Measurements from ENCODE around the gene MS4A6A.
"Not testable (repeated sequence)": the region's sequence is repeated elsewhere in the genome, so short reads cannot be mapped to it uniquely, and the experiment has no call there.

Gene MS4A6A

GRCh38 chr11:60183591-60184205 lies 815 bp upstream of the MS4A6A start:
- DNase-seq (ENCODE audit: low spot score), result no peak

- no peak for DNase-seq (ENCODE audit: low spot score)
Measured at GRCh38 chr11:60175860-60176275, 7.0 kb downstream of the MS4A6A start.

- DNase-seq (ENCODE audit: low spot score), result no peak
Measured at GRCh38 chr11:60172011-60172410, 10.9 kb downstream of the MS4A6A start.

- no peak for DNase-seq (ENCODE audit: low spot score)
Measured at GRCh38 chr11:60170566-60170965, 12.3 kb downstream of the MS4A6A start.

GRCh38 chr11:60169264-60169915 lies 13.5 kb downstream of the MS4A6A start:
- no peak for DNase-seq (ENCODE audit: low spot score)

GRCh38 chr11:60168306-60168705 lies 14.6 kb downstream of the MS4A6A start:
- DNase-seq (ENCODE audit: low spot score), result no peak

GRCh38 chr11:60165951-60166350 lies 16.9 kb downstream of the MS4A6A start:
- DNase-seq (ENCODE audit: low spot score), result no peak

GRCh38 chr11:60165538-60165937 lies 17.3 kb downstream of the MS4A6A start:
- no peak for DNase-seq (ENCODE audit: low spot score)

GRCh38 chr11:60164550-60165075 lies 18.3 kb downstream of the MS4A6A start:
- DNase-seq (ENCODE audit: low spot score), result no peak

- DNase-seq (ENCODE audit: low spot score), result no peak
Measured at GRCh38 chr11:60161766-60162165, 21.1 kb downstream of the MS4A6A start.

GRCh38 chr11:60161107-60161506 lies 21.8 kb downstream of the MS4A6A start:
- DNase-seq (ENCODE audit: low spot score), result no peak

- no peak for DNase-seq (ENCODE audit: low spot score)
Measured at GRCh38 chr11:60159868-60160267, 23.0 kb downstream of the MS4A6A start.

GRCh38 chr11:60159284-60159683 lies 23.6 kb downstream of the MS4A6A start:
- DNase-seq (ENCODE audit: low spot score), result no peak

- DNase-seq (ENCODE audit: low spot score), result no peak
Measured at GRCh38 chr11:60158636-60159035, 24.2 kb downstream of the MS4A6A start.

- DNase-seq (ENCODE audit: low spot score), result no peak
Measured at GRCh38 chr11:60155931-60156330, 27.0 kb downstream of the MS4A6A start.

- DNase-seq (ENCODE audit: low spot score), result not testable (repeated sequence)
Measured at GRCh38 chr11:60152727-60153126, 30.2 kb downstream of the MS4A6A start.

GRCh38 chr11:60150279-60150678 lies 32.6 kb downstream of the MS4A6A start:
- no peak for DNase-seq (ENCODE audit: low spot score)

- no peak for DNase-seq (ENCODE audit: low spot score)
Measured at GRCh38 chr11:60145677-60146076, 37.2 kb downstream of the MS4A6A start.

GRCh38 chr11:60143768-60144167 lies 39.1 kb downstream of the MS4A6A start:
- no peak for DNase-seq (ENCODE audit: low spot score)

- DNase-seq (ENCODE audit: low spot score), result no peak
Measured at GRCh38 chr11:60133917-60134316, 49.0 kb downstream of the MS4A6A start.

GRCh38 chr11:60131912-60132311 lies 51.0 kb downstream of the MS4A6A start:
- no peak for DNase-seq (ENCODE audit: low spot score)

- DNase-seq (ENCODE audit: low spot score), result no peak
Measured at GRCh38 chr11:60130496-60130895, 52.4 kb downstream of the MS4A6A start.

- DNase-seq (ENCODE audit: low spot score), result no peak
Measured at GRCh38 chr11:60129853-60130252, 53.0 kb downstream of the MS4A6A start.

GRCh38 chr11:60128866-60129265 lies 54.0 kb downstream of the MS4A6A start:
- DNase-seq (ENCODE audit: low spot score), result not testable (repeated sequence)

Data from hematopoietic multipotent progenitor cell treated with erythropoietin and hydrocortisone succinate and interleukin-3 and kit ligand, for 15 days (in vitro differentiated cells).